K562 (cell line): ENCODE measurements around the gene ASCC3.

Source experiments
- KDM5B ChIP-seq: fragments of 200-600 bp; sonication (generic); IDR thresholded peaks from 2 replicates; pipeline ENCODE4 v1.6.1; 2012; ENCODE audit warnings: low read depth, mild to moderate bottlenecking, moderate library complexity, low read length, control low read depth, inconsistent platforms; ENCODE audit not compliant: insufficient replicate concordance
- MAX ChIP-seq: sonication (generic); formaldehyde crosslinking; IDR thresholded peaks from 2 replicates; pipeline ENCODE4 v1.9.0; 2022; ENCODE audit warnings: mild to moderate bottlenecking, missing genetic modification reagents

GRCh38 chr6:100663219-100663863 is 217.8 kb downstream of the ASCC3 start:
- TF ChIP-seq KDM5B (no peak), MAX (CRISPR knock-in tag) (no peak)
